Superior temporal gyrus (tissue), 1 donor: ENCODE measurements around the gene RPTOR.
"Not testable (repeated sequence)": the region's sequence is repeated elsewhere in the genome, so short reads cannot be mapped to it uniquely, and the experiment has no call there.

Experiments
- DNase-seq: peaks from one replicate; pipeline ENCODE4 v3.0.0-alpha.2; 2016; ENCODE audit errors: extremely low spot score

Gene RPTOR

DNA sequence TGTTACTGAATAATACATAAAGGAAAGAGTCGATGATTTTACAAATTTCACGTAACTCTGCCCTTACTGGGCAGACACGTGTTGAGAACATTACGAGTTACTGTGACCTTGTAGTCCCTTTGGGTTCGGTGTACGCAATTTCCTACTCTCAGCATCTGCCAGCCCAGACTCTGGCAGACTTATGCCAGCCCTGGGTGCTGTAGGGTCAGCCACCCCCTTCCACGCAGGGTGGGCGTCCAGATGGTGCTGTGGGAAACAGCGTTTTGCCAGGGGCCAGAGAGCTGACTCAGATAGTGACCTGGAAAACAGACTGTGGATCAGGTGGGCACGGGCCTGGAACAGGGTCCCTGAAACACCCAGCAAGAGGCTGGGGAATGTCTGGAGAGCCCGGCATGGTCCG lies 148.9 kb downstream of the RPTOR start:
- DNase-seq: no peak

DNA sequence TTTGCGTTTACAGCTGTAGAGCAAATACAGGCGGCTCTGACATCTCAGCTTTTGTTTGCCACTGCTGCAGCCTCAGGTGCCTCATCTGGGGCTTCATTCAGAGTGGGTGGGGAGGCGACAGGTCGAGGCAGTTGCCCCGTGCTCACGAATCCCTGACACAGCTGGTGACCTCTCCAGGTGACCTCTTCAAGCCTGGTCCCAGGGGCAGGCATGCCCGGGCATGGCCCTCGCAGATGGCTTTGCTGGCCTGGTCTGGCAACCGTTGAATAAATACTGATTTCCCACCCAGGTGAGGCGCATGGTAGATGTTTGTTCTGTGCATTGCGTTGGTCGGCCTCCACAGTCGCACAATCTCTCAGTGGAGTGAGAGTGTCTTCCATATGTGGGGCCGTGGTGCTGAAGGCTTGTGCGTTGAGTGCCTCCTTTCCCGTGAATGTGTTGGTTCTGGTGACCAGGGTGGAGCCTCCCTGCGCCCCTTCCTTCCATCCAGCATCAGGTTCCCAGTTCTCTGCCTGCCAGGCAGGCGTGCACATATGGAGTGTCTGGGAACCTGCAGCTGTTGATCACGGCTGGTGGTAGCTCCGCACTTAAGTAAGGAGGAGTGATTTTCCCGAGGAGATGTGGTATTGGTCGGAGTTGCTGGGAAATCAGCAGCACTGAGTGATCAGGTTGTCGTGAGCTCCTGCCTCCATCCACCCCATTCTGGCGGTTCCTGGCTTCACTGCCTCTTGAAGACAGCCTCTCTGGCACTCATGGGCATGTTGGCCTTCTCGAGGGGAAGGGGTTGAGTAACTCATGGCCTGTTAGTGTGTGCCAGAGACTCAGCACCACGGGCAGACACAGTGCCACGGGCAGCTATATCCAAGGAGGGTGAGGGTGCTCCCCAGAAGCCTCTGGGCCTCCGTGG lies 149.7 kb downstream of the RPTOR start:
- no peak for DNase-seq

DNA sequence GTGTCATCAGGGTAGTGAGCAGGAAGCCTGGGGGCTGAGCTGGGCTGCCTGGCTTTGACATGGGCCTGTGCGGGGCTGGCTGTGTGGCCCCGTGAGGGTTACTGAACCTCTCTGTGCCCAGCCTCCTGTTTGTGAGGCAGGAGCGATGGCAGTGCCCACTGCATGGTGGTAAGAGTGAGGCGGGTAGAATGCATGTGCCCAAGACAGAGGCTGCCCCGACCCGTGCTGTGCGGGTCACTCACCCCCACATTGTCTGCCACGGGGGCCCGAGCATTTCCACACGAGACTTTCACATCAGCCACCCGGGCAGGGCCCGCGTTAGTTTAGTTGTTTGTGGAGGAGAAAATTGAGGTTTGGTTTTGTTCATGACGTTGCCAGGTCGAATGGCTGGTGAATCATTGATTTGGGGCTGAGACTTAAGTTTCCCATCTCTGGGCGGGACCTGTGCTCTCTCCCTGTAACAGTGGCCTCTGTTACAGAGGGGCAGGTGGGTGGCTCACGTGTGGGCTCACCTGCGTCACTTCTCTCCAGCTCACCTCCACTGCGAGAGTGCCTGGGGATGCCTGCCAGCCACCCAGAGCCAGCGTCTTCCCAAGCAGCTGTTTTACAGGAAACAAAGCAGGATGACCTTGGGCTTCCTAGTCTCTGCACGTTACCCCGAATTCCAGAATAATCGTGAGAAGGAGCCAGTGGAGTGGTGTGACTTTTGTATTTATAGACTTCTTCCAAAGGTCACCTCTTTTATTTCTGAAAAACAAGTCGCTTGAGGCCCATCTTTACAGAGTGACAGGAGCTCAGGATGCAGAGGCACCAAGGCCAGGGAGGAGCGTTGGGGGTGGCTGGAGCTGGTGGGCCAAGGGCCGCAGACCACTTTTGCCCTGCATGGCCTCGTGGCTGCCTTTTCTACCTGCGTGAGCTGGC lies 150.6 kb downstream of the RPTOR start:
- no peak for DNase-seq

DNA sequence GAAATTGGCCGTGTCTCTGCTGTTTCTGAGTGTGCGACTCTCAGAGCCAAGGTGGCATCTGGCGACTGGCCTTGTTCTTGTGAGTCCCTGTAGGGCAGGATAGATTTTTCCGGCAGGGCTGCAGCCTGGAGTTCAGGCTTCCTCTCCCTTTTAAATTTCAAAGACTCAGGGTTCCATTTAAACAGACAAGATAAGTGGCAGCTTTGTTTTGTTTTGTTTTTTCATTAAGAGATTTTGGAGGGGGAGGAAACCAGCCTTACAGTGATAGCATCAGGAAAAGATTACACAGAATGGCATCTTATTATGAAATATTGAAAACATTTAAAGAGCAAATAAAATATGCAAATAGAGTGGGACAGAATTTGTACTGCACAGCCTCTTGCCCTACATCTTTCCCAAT lies 151.3 kb downstream of the RPTOR start:
- DNase-seq: no peak

DNA sequence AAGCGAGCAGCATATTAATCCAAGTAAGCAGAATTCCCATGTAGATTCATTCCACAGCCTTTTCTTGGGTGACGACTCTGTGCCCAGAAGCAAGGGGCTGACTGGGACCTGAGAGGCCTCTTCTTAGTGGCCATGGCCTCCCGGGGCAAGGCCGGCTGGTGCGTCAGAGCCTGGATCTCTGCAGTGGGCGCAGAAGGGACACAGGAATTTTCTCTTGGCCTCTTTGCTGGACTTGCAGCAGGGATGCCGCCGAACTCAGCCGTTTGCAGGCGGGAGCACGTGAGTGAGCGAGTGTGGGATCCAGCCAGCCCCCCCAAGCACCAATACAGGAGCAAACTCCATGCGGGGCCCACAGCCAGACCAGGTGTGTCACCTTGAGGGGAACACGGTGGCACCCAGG lies 151.8 kb downstream of the RPTOR start:
- no peak for DNase-seq

DNA sequence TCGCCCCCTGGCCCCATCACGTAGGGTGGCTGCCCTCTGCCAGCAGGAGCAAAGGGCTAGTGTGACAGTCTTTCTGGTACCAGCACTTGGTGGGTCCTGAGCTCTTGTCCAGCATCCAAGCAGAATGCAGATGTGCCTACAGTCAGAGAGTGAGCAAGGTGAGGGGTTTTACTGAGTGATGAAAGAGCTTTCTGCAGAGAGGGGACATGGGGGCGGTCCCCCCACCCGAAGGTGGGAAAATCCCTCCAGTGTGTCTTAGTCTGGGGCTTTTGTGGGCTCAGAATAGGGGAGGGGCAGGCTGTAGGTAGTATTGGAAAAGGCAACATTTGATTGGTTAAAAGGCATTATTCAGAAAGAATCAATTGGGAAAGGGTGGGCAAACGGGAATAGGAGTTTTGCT lies 152.3 kb downstream of the RPTOR start:
- DNase-seq: no peak

DNA sequence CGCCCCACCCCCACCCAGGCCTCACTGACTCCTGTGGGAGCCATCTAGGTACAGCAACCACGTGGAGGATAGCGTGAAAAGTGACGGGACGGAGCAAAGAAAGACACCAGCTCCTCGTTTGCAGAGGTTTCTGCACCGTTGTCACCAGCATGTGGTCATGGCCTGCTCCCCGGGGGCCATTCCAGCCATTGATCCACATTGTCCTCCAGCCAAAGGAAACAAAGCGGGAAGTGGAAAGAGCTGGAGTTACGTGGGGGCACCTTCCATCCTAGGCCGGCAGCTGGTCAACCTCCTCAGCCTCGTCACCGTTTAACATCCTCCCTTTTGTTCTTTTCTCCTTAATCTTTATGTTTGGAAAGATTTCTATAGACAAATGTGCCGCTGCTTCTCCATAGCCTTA lies 153.7 kb downstream of the RPTOR start:
- no peak for DNase-seq

DNA sequence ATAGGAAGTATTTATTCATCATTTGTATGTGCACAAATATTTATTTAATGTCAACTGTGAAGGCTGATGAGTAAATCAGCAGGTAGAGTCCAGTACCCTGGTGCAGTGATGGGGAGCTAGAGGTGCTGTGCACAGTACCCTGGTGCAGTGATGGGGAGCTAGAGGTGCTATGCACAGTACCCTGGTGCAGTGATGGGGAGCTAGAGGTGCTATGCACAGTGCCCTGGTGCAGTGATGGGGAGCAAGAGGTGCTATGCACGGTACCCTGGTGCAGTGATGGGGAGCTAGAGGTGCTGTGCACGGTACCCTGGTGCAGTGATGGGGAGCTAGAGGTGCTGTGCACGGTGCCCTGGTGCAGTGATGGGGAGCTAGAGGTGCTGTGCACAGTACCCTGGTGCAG lies 154.6 kb downstream of the RPTOR start:
- DNase-seq: not testable (repeated sequence)

DNA sequence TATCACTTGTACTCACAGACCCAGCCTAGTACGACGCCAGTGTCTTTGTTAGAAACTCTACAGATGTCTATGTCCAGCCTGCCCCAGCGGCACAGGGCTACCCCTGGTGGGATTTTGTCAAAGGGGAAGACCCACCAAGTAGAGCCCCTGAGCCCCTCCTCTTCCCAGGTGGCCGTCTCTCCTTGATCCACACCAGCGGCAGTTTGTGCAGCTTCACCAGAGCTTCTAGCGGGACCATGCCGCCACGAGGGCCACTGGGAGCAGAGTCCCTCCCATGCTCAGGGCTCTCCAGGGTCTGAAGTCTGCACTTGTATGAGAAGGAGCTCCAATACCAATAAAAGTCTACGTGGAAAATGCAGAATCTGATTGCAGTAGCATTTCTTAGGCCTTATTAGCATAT lies 157.1 kb downstream of the RPTOR start:
- DNase-seq: no peak

DNA sequence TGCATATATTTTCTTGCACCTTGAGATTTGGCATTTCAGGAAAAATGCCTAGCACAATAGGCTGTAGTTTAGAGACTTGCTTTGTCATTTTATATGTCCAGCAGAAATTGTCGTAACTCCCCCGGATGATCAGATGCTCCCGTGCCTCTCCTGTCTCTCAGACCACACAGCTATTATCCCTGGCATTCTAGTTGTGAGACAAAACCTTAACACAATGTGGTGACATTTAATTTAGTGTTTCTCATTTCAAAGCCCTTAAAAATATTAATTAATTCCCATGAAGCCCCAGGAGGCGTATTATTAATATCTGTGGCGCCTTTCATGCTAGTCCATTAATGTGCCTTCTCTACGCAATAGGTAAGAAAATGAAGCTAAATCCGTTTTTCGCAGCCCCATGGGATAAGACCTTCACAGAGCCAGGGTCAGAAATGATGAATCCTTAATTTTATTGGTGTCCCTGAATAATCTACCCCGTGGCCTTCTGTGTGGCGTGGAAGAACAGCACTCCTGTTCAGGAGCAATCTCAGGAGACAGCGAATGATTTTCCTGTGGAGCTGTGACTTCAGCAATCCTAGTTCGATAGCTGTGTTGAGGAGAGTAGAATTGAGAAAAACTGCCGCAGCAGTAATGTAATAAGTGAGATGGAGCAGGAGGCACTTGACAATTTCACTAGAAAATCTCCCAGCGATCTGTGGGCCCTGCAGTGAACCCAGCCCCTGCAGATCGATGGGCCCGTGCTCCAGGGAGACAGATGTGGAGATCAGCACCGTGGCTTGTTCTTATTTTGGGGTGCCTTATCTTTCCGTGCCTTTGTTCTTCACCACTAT lies 157.9 kb downstream of the RPTOR start:
- DNase-seq: no peak

DNA sequence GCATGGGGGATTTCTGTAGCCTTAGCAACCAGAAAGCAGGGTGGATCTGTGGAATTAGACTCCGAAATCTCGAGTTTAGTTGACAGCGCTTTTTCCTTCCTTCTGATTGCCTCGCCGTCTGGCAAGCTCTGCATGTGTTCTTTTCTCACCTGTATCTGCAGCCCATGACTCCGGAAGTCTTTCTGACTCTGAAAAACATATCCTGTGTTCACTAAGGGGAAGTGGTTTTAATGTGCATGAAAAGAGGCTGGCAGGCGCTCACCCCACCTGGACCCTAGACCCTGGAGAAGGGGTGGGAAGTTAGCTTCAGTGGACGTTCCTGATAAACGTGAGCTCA lies 158.5 kb downstream of the RPTOR start:
- no peak for DNase-seq

DNA sequence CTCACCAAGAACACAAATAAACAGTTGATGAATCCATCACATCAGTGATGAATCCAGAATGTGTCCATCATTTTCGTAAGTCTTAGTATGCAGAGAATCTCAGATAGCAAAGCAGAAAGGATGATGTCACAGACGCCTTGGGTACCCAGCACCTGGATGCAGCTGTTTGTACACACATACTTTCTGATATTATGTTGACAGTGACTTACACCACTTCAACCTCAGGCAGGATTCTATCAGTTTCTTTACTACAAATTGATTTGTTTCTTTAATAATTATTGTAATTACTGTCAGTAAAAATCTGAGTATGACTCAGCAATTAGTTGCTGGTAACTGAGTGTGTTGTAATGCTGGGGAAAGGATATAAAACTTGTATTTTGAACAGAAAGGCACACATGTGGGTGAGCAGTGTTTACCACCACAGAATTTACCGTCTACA lies 159.8 kb downstream of the RPTOR start:
- no peak for DNase-seq

DNA sequence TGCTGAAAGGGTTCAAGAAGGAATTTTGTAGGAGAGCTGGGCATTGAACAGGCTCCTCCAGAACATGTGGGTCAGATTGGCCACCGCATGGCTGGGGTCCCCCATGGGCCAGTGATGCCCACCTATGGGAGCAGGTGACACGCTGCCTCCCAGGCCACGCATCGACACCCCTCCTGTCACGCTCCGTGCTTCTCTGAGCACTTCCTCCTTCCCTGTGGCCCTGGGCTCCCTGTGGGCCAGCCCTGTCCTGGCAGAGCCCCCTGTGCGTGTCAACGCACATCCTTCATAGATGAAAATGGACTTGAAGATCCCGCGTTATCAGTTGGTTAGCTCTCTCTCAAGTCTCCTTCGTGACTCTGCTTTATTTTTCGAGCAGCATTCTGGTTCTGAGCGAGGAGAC lies 160.3 kb downstream of the RPTOR start:
- DNase-seq: no peak

DNA sequence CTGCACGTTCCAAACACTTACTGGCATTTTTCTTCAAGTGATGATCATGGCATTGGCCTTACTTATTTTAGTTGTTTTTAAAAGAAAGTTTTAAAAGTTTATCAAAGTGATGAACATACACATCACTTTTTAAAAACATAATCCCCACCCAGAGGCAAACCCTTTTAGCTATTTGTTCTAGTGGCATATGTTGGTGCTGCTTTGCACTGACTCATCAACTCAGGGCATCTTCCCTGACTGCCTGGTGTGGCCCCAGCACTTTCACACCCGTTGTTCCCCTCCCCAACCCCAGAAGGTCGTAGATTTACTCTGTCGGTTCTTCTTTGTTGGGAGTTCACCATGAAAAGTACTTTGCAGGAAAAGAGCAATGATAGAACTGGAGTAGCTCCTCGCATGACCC lies 161.3 kb downstream of the RPTOR start:
- DNase-seq: no peak

DNA sequence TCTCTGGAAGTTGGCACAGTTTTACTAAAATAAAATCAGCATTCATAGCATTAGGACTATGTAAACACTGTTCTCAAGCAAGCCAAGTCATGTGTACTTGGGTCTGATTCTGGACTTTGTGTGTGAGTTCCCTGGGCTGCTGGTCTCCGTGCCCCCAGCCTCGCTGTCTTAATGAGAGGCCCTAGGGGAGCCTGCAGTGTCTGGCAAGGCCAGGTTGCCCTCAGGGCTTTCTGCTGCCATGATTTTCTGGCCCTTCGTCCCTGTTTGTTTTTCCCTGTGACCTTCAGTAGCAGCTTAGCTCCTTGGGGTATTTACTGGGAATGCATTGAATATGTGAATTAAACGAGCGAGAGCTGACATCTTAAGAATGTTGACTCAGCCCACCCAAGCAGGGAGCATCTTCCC lies 161.8 kb downstream of the RPTOR start:
- no peak for DNase-seq

DNA sequence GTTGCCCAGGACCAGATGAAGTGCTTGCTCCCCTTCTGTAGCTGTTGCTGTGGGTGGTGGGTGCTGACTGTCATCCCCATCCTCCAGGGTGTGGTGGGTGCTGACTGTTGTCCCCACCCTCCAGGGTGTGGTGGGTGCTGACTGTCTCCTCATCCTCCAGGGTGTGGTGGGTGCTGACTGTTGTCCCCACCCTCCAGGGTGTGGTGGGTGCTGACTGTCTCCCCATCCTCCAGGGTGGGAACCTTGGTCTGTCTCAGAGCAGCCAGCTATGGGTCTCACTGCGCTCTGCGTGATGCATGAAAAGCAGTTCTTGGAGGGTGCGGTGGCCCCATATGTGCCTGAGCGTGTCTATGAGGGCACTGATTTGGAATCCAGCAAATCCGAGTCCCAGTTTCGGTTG lies 163.8 kb downstream of the RPTOR start:
- no peak for DNase-seq

DNA sequence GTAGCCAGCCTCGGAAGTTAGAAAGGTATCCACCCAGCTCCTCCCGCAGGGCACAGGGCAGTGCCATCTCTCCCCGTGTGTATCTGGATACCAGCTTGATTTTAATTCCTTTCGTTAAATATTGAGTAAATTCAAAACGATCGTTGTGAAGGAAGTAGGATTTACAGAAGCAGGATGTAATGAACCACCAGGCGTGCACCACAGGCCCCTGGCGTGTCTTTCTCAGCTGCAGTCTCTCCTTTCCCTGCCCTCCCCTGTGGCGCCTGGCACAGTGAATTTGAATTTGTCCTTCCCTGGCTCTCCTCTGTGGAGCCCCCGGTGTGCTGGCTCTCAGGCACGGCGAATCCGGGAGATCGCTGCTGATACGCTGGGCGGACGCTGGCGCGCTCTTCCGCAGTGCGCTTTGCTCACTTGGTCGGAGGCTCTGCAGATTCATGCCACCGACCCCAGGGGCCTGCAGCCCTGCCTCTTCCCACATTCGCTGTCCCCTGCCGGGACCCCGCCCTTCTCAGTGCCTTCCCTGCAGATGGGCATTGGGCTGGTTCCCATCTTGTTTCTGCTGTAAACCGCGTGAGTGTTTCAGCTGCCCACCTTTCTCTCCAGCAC lies 164.6 kb downstream of the RPTOR start:
- no peak for DNase-seq

DNA sequence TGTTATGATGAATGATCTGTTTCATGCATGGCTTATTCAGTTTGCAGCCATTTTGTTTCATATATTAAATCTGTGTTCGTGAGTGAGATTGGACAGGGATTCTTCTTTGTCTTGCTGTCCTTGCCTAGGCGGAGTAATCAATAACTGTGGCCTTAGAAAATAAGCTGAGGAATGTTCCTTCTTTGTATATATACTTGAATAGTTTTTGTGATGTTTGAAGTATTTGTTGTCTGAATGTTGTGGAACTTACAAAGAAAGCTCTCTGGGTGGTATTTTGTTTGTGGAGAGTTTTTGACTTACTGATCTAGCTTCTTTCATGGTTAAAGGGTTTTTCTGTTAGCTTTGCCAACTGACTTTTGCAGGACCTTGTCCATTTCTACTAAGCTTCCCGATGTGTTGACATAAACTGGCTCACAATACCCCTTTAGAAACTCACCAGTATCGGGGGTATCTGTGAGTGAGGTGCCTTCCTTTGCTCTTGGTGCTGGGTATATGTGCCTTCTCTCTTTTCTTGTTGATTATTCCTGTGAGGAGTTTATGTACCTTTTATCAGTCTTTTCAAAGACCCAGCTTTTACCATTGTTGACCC lies 166.2 kb downstream of the RPTOR start:
- no peak for DNase-seq

DNA sequence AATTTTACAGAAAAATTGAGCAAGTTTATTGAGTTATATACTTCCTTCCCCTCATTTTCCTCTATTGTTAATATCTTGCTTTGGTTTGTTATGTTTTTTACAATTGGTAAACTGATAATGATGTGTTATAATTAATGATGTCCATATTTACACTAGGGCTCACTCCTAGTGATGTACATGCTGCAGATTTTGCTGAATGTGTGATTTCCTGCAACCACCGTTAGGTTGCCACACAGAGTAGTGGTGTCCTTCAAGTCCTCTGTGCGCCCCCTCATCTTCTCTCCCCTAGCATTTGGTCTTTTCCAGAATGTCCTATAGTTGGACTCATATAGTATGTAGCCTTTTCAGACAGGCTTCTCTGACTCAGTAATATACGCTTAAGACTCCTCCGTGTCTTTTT lies 167.5 kb downstream of the RPTOR start:
- no peak for DNase-seq

DNA sequence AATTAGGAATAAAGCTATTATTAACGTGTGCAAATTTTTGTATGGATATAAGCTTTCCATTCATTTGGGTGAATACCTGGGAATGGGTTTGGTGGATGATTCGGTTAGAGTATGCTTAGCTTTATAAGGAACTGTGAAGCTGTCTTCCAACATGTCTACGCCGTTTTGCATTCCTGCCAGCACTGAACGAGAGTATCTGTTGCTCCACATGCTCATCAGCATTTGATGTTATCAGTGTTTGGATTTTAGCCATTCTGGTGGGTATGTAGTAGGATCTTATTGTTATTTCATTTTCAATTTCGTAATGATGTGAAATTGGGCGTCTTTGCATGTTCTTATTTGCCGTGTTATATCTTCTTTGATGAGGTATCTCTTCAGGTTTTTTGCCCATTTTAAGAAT lies 168.0 kb downstream of the RPTOR start:
- no peak for DNase-seq
